Measurements from ENCODE around the gene OR9A4. TPM values are rescaled to one million over a fixed set of nuclear protein-coding genes. Genes with fewer than 3 reads are reported as not detected.

The OR9A4 gene
- total and polyA plus RNA-seq, 10 of the 15 experiments (the other 5 are each of a cell fraction or from before 2014, with no cell fraction given), result not detected

DNA sequence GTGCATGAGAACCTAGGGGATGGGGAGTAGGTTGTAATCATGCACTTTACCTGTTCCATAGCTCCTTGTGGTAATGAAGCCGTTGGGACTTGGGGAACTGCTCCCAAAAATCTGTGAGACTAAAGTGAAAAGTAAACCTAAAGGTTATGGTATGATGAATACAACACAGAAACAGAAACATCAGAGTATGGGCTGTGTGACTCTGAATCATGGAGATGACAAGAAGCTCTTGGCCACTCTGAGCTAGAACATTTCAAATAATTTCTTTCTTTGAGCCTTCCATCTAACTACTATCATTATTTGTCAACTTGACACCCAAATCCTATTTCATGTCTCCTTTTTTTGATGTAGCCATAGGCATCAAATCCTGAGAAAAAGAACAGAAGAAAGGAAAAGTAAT is 27.6 kb downstream of the OR9A4 start (continued):
- TF ChIP-seq, protein P1, sequence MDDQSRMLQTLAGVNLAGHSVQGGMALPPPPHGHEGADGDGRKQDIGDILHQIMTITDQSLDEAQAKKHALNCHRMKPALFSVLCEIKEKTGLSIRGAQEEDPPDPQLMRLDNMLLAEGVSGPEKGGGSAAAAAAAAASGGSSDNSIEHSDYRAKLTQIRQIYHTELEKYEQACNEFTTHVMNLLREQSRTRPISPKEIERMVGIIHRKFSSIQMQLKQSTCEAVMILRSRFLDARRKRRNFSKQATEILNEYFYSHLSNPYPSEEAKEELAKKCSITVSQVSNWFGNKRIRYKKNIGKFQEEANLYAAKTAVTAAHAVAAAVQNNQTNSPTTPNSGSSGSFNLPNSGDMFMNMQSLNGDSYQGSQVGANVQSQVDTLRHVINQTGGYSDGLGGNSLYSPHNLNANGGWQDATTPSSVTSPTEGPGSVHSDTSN (IDR thresholded peaks at IDR 0.05; ENCODE audit: insufficient replicate concordance, low read depth, low read length), result no peak
- no peak for TF ChIP-seq MTA3 (IDR thresholded peaks at IDR 0.05; ENCODE audit: borderline replicate concordance, low read length)
- no peak for TF ChIP-seq CHD1 (IDR thresholded peaks at IDR 0.05; ENCODE audit: low read depth, low read length)
- TF ChIP-seq ZNF384 (IDR thresholded peaks at IDR 0.05; ENCODE audit: borderline replicate concordance, low read depth, low read length), result no peak
- no peak for TF ChIP-seq SUPT20H (IDR thresholded peaks at IDR 0.05; ENCODE audit: borderline replicate concordance, control insufficient read depth, low read depth, low read length)
- TF ChIP-seq BHLHE40 (IDR thresholded peaks at IDR 0.05; ENCODE audit: borderline replicate concordance in 1 of 2, low read depth in 2 of 2, low read length in 1 of 2), result no peak

DNA sequence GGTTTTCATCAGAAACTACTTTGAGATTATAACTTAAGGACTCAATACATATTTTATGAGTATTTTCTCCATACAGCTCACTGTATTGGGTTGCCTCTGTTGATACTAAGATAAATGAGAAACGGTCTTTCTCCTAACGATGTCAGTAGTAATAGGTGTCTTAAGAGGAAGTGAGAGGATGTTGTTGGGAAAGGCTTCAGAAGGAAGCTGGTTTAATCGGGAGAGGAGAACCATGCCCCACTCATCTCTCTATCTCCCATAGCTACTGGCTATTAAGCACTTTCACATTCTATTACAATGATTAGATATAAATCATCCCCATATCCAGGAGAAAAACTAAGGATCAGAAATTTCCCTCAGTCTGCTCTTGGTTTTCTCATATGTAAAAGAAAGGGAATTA is 28.6 kb downstream of the OR9A4 start:
- SMC1A ChIA-PET (ENCODE audit: uncharacterized antibody, unreplicated experiment), result no interaction called here
- in situ Hi-C loops (cut with MboI) (no loop called here), intact Hi-C loops (cut with micrococcal nuclease; ENCODE audit: unreplicated experiment) (no loop called here)
- Histone ChIP-seq H2AFZ (ENCODE audit: control insufficient read depth, low read depth, low read length) (no peak overlapping the region), H4K20me1 (ENCODE audit: control insufficient read depth, insufficient read depth) (no peaks in the 10 kb centered on the region), H3K4me3 (no peak overlapping the region), H3K9ac (ENCODE audit: control insufficient read depth, insufficient read depth, low read length) (no peak overlapping the region), H3K36me3 (ENCODE audit: control insufficient read depth in 2 of 2, insufficient read depth in 2 of 2, low read length in 1 of 2) (no peaks in the 10 kb centered on the region), H3K27me3 (replicated peaks in 1 of 2; ENCODE audit: control insufficient read depth in 2 of 2, insufficient read depth in 2 of 2, low read length in 1 of 2) (no peaks in the 10 kb centered on the region), H3K9me3 (replicated peaks; ENCODE audit: control insufficient read depth, insufficient read depth, low read length) (no peaks in the 10 kb centered on the region), H3K4me1 (ENCODE audit: control insufficient read depth, insufficient read depth, low read length) (no peaks in the 10 kb centered on the region), H3K4me2 (ENCODE audit: control insufficient read depth, insufficient read depth) (no peak overlapping the region), H3K79me2 (ENCODE audit: control insufficient read depth, insufficient read depth, low read length) (no peaks in the 10 kb centered on the region), H3K27ac (ENCODE audit: control insufficient read depth, insufficient read depth) (no peak overlapping the region)
- BruUV-seq (replicated peaks), result no TSS peak
- RAD21 ChIA-PET (ENCODE audit: unreplicated experiment), result no interaction called here
- ATAC-seq (no peak), DNase-seq (ENCODE audit: low read depth, low spot score) (no peak), FAIRE-seq (no peak)
- WGBS (ENCODE audit: insufficient coverage, insufficient replicate concordance, low lambda C conversion rate, missing lambda C conversion rate), result 66% methylated on average over 3 of the region's 3 CpGs
- POLR2A ChIA-PET, result no interaction called here
- CTCF ChIA-PET, result no interaction called here
- TF ChIP-seq, protein P1 (IDR thresholded peaks at IDR 0.05; ENCODE audit: insufficient replicate concordance, low read depth, low read length), result no peak
- TF ChIP-seq PAX5 (IDR thresholded peaks at IDR 0.05; ENCODE audit: borderline replicate concordance, low read depth, low read length) (no peak), SMAD5 (IDR thresholded peaks at IDR 0.05; ENCODE audit: low read depth) (no peak), HCFC1 (IDR thresholded peaks at IDR 0.05; ENCODE audit: low read length) (no peak), ZNF384 (IDR thresholded peaks at IDR 0.05; ENCODE audit: borderline replicate concordance, low read depth, low read length) (no peak), ZSCAN29 (IDR thresholded peaks at IDR 0.05) (no peak)
- TF ChIP-seq, protein P2, sequence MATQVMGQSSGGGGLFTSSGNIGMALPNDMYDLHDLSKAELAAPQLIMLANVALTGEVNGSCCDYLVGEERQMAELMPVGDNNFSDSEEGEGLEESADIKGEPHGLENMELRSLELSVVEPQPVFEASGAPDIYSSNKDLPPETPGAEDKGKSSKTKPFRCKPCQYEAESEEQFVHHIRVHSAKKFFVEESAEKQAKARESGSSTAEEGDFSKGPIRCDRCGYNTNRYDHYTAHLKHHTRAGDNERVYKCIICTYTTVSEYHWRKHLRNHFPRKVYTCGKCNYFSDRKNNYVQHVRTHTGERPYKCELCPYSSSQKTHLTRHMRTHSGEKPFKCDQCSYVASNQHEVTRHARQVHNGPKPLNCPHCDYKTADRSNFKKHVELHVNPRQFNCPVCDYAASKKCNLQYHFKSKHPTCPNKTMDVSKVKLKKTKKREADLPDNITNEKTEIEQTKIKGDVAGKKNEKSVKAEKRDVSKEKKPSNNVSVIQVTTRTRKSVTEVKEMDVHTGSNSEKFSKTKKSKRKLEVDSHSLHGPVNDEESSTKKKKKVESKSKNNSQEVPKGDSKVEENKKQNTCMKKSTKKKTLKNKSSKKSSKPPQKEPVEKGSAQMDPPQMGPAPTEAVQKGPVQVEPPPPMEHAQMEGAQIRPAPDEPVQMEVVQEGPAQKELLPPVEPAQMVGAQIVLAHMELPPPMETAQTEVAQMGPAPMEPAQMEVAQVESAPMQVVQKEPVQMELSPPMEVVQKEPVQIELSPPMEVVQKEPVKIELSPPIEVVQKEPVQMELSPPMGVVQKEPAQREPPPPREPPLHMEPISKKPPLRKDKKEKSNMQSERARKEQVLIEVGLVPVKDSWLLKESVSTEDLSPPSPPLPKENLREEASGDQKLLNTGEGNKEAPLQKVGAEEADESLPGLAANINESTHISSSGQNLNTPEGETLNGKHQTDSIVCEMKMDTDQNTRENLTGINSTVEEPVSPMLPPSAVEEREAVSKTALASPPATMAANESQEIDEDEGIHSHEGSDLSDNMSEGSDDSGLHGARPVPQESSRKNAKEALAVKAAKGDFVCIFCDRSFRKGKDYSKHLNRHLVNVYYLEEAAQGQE (IDR thresholded peaks at IDR 0.05; ENCODE audit: low read depth, low read length), result no peak
- TF ChIP-seq, protein P3, sequence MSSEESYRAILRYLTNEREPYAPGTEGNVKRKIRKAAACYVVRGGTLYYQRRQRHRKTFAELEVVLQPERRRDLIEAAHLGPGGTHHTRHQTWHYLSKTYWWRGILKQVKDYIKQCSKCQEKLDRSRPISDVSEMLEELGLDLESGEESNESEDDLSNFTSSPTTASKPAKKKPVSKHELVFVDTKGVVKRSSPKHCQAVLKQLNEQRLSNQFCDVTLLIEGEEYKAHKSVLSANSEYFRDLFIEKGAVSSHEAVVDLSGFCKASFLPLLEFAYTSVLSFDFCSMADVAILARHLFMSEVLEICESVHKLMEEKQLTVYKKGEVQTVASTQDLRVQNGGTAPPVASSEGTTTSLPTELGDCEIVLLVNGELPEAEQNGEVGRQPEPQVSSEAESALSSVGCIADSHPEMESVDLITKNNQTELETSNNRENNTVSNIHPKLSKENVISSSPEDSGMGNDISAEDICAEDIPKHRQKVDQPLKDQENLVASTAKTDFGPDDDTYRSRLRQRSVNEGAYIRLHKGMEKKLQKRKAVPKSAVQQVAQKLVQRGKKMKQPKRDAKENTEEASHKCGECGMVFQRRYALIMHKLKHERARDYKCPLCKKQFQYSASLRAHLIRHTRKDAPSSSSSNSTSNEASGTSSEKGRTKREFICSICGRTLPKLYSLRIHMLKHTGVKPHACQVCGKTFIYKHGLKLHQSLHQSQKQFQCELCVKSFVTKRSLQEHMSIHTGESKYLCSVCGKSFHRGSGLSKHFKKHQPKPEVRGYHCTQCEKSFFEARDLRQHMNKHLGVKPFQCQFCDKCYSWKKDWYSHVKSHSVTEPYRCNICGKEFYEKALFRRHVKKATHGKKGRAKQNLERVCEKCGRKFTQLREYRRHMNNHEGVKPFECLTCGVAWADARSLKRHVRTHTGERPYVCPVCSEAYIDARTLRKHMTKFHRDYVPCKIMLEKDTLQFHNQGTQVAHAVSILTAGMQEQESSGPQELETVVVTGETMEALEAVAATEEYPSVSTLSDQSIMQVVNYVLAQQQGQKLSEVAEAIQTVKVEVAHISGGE (CRISPR knock-in tag; IDR thresholded peaks at IDR 0.05), result no peak

Data from GM12878 (cell line).